ENCODE measurements around the gene DAGLB.

The DAGLB gene

GRCh38 chr7:6419310-6419773 is 28.4 kb downstream of the DAGLB start:
- no peak overlapping the region for H3K27ac ChIP-seq (ENCODE audit: low read depth, low read length)
- no peaks in the 10 kb centered on the region for H3K27me3 ChIP-seq (ENCODE audit: control insufficient read depth in 1 of 2, insufficient read depth in 2 of 2, low read length in 2 of 2)
- H3K4me1 ChIP-seq (ENCODE audit: control insufficient read depth in 1 of 2, insufficient read depth in 2 of 2, low read length in 2 of 2) = no peaks in the 10 kb centered on the region
- no peak overlapping the region for H3K4me3 ChIP-seq (ENCODE audit: low read depth in 1 of 2, low read length in 2 of 2)
- no peaks in the 10 kb centered on the region for H3K9me3 ChIP-seq (ENCODE audit: control insufficient read depth in 1 of 2, low read length in 2 of 2)
- H3K36me3 ChIP-seq (ENCODE audit: control insufficient read depth in 1 of 2, insufficient read depth in 2 of 2, low read length in 2 of 2) = peaks cover 21 to 55% of the 10 kb centered on the region in 2 donors
- H3K9ac ChIP-seq (ENCODE audit: low read depth in 1 of 2, low read length in 2 of 2) = no peak overlapping the region

GRCh38 chr7:6417408-6417807 is 30.3 kb downstream of the DAGLB start:
- H3K27ac ChIP-seq (ENCODE audit: low read depth, low read length) = no peak overlapping the region
- no peaks in the 10 kb centered on the region for H3K9me3 ChIP-seq (ENCODE audit: control insufficient read depth in 1 of 2, low read length in 2 of 2)
- H3K27me3 ChIP-seq (ENCODE audit: control insufficient read depth in 1 of 2, insufficient read depth in 2 of 2, low read length in 2 of 2) = no peaks in the 10 kb centered on the region
- H3K4me3 ChIP-seq (ENCODE audit: low read depth in 1 of 2, low read length in 2 of 2) = no peak overlapping the region
- peaks cover 33 to 63% of the 10 kb centered on the region in 2 donors for H3K36me3 ChIP-seq (ENCODE audit: control insufficient read depth in 1 of 2, insufficient read depth in 2 of 2, low read length in 2 of 2)
- no peak overlapping the region for H3K9ac ChIP-seq (ENCODE audit: low read depth in 1 of 2, low read length in 2 of 2)
- H3K4me1 ChIP-seq (ENCODE audit: control insufficient read depth in 1 of 2, insufficient read depth in 2 of 2, low read length in 2 of 2) = no peaks in the 10 kb centered on the region

- Histone ChIP-seq H3K36me3 (ENCODE audit: control insufficient read depth in 1 of 2, insufficient read depth in 2 of 2, low read length in 2 of 2) (peaks cover 39 to 63% of the 10 kb centered on the region in 2 donors), H3K27me3 (ENCODE audit: control insufficient read depth in 1 of 2, insufficient read depth in 2 of 2, low read length in 2 of 2) (no peaks in the 10 kb centered on the region), H3K27ac (ENCODE audit: low read depth, low read length) (no peak overlapping the region), H3K4me3 (ENCODE audit: low read depth in 1 of 2, low read length in 2 of 2) (no peak overlapping the region), H3K9ac (ENCODE audit: low read depth in 1 of 2, low read length in 2 of 2) (no peak overlapping the region), H3K4me1 (ENCODE audit: control insufficient read depth in 1 of 2, insufficient read depth in 2 of 2, low read length in 2 of 2) (no peaks in the 10 kb centered on the region), H3K9me3 (ENCODE audit: control insufficient read depth in 1 of 2, low read length in 2 of 2) (no peaks in the 10 kb centered on the region)
Observed at GRCh38 chr7:6416516-6417145, 31.1 kb downstream of the DAGLB start.

GRCh38 chr7:6413637-6414036 is 34.1 kb downstream of the DAGLB start:
- H3K4me1 ChIP-seq (ENCODE audit: control insufficient read depth in 1 of 2, insufficient read depth in 2 of 2, low read length in 2 of 2) = no peaks in the 10 kb centered on the region
- no peak overlapping the region for H3K4me3 ChIP-seq (ENCODE audit: low read depth in 1 of 2, low read length in 2 of 2)
- no peaks in the 10 kb centered on the region for H3K9me3 ChIP-seq (ENCODE audit: control insufficient read depth in 1 of 2, low read length in 2 of 2)
- H3K27me3 ChIP-seq (ENCODE audit: control insufficient read depth in 1 of 2, insufficient read depth in 2 of 2, low read length in 2 of 2) = no peaks in the 10 kb centered on the region
- H3K9ac ChIP-seq (ENCODE audit: low read depth in 1 of 2, low read length in 2 of 2) = no peak overlapping the region
- H3K36me3 ChIP-seq (ENCODE audit: control insufficient read depth in 1 of 2, insufficient read depth in 2 of 2, low read length in 2 of 2) = peaks cover 52 to 74% of the 10 kb centered on the region in 2 donors
- no peak overlapping the region for H3K27ac ChIP-seq (ENCODE audit: low read depth, low read length)

GRCh38 chr7:6409944-6410693 is 37.6 kb downstream of the DAGLB start:
- no peaks in the 10 kb centered on the region for H3K4me1 ChIP-seq (ENCODE audit: control insufficient read depth in 1 of 2, insufficient read depth in 2 of 2, low read length in 2 of 2)
- H3K27ac ChIP-seq (ENCODE audit: low read depth, low read length) = no peak overlapping the region
- H3K36me3 ChIP-seq (ENCODE audit: control insufficient read depth in 1 of 2, insufficient read depth in 2 of 2, low read length in 2 of 2) = peaks cover 59 to 86% of the 10 kb centered on the region in 2 donors

GRCh38 chr7:6409091-6409490 is 38.7 kb downstream of the DAGLB start:
- H3K9me3 ChIP-seq (ENCODE audit: control insufficient read depth in 1 of 2, low read length in 2 of 2) = no peaks in the 10 kb centered on the region
- no peak overlapping the region for H3K9ac ChIP-seq (ENCODE audit: low read depth in 1 of 2, low read length in 2 of 2)
- no peaks in the 10 kb centered on the region for H3K4me1 ChIP-seq (ENCODE audit: control insufficient read depth in 1 of 2, insufficient read depth in 2 of 2, low read length in 2 of 2)
- no peaks in the 10 kb centered on the region for H3K27me3 ChIP-seq (ENCODE audit: control insufficient read depth in 1 of 2, insufficient read depth in 2 of 2, low read length in 2 of 2)
- peaks cover 54 to 88% of the 10 kb centered on the region in 2 donors for H3K36me3 ChIP-seq (ENCODE audit: control insufficient read depth in 1 of 2, insufficient read depth in 2 of 2, low read length in 2 of 2)
- H3K4me3 ChIP-seq (ENCODE audit: low read depth in 1 of 2, low read length in 2 of 2) = no peak overlapping the region
- no peak overlapping the region for H3K27ac ChIP-seq (ENCODE audit: low read depth, low read length)

More at GRCh38 chr7:6409944-6410693, 37.6 kb downstream of the DAGLB start:
- H3K9ac ChIP-seq (ENCODE audit: low read depth in 1 of 2, low read length in 2 of 2) = no peak overlapping the region
- H3K27me3 ChIP-seq (ENCODE audit: control insufficient read depth in 1 of 2, insufficient read depth in 2 of 2, low read length in 2 of 2) = no peaks in the 10 kb centered on the region
- H3K4me3 ChIP-seq (ENCODE audit: low read depth in 1 of 2, low read length in 2 of 2) = no peak overlapping the region
- H3K9me3 ChIP-seq (ENCODE audit: control insufficient read depth in 1 of 2, low read length in 2 of 2) = no peaks in the 10 kb centered on the region

GRCh38 chr7:6407434-6407833 is 40.3 kb downstream of the DAGLB start:
- H3K36me3 ChIP-seq (ENCODE audit: control insufficient read depth in 1 of 2, insufficient read depth in 2 of 2, low read length in 2 of 2) = peaks cover 42 to 90% of the 10 kb centered on the region in 2 donors
- H3K9me3 ChIP-seq (ENCODE audit: control insufficient read depth in 1 of 2, low read length in 2 of 2) = no peaks in the 10 kb centered on the region
- H3K27me3 ChIP-seq (ENCODE audit: control insufficient read depth in 1 of 2, insufficient read depth in 2 of 2, low read length in 2 of 2) = no peaks in the 10 kb centered on the region
- H3K4me3 ChIP-seq (ENCODE audit: low read depth in 1 of 2, low read length in 2 of 2) = no peak overlapping the region
- H3K9ac ChIP-seq (ENCODE audit: low read depth in 1 of 2, low read length in 2 of 2) = no peak overlapping the region
- no peaks in the 10 kb centered on the region for H3K4me1 ChIP-seq (ENCODE audit: control insufficient read depth in 1 of 2, insufficient read depth in 2 of 2, low read length in 2 of 2)
- H3K27ac ChIP-seq (ENCODE audit: low read depth, low read length) = no peak overlapping the region

- H3K36me3 ChIP-seq (ENCODE audit: control insufficient read depth in 1 of 2, insufficient read depth in 2 of 2, low read length in 2 of 2) = peaks cover 43 to 89% of the 10 kb centered on the region in 2 donors
- no peaks in the 10 kb centered on the region for H3K9me3 ChIP-seq (ENCODE audit: control insufficient read depth in 1 of 2, low read length in 2 of 2)
- no peaks in the 10 kb centered on the region for H3K27me3 ChIP-seq (ENCODE audit: control insufficient read depth in 1 of 2, insufficient read depth in 2 of 2, low read length in 2 of 2)
- no peak overlapping the region for H3K9ac ChIP-seq (ENCODE audit: low read depth in 1 of 2, low read length in 2 of 2)
- no peaks in the 10 kb centered on the region for H3K4me1 ChIP-seq (ENCODE audit: control insufficient read depth in 1 of 2, insufficient read depth in 2 of 2, low read length in 2 of 2)
- no peak overlapping the region for H3K4me3 ChIP-seq (ENCODE audit: low read depth in 1 of 2, low read length in 2 of 2)
- H3K27ac ChIP-seq (ENCODE audit: low read depth, low read length) = no peak overlapping the region
Observed at GRCh38 chr7:6406121-6406520, 41.6 kb downstream of the DAGLB start.

- H3K9ac ChIP-seq (ENCODE audit: low read depth in 1 of 2, low read length in 2 of 2) = no peak overlapping the region
- peaks cover 29 to 85% of the 10 kb centered on the region in 2 donors for H3K36me3 ChIP-seq (ENCODE audit: control insufficient read depth in 1 of 2, insufficient read depth in 2 of 2, low read length in 2 of 2)
- no peak overlapping the region for H3K4me3 ChIP-seq (ENCODE audit: low read depth in 1 of 2, low read length in 2 of 2)
- H3K9me3 ChIP-seq (ENCODE audit: control insufficient read depth in 1 of 2, low read length in 2 of 2) = no peaks in the 10 kb centered on the region
- no peaks in the 10 kb centered on the region for H3K27me3 ChIP-seq (ENCODE audit: control insufficient read depth in 1 of 2, insufficient read depth in 2 of 2, low read length in 2 of 2)
- H3K27ac ChIP-seq (ENCODE audit: low read depth, low read length) = no peak overlapping the region
- H3K4me1 ChIP-seq (ENCODE audit: control insufficient read depth in 1 of 2, insufficient read depth in 2 of 2, low read length in 2 of 2) = peaks cover 0 to 4% of the 10 kb centered on the region in 2 donors
Observed at GRCh38 chr7:6403907-6404306, 43.8 kb downstream of the DAGLB start.

GRCh38 chr7:6402741-6403140 is 45.0 kb downstream of the DAGLB start:
- Histone ChIP-seq H3K27ac (ENCODE audit: low read depth, low read length) (no peak overlapping the region), H3K9me3 (ENCODE audit: control insufficient read depth in 1 of 2, low read length in 2 of 2) (no peaks in the 10 kb centered on the region), H3K9ac (ENCODE audit: low read depth in 1 of 2, low read length in 2 of 2) (no peak overlapping the region), H3K4me3 (ENCODE audit: low read depth in 1 of 2, low read length in 2 of 2) (no peak overlapping the region), H3K36me3 (ENCODE audit: control insufficient read depth in 1 of 2, insufficient read depth in 2 of 2, low read length in 2 of 2) (peaks cover 22 to 82% of the 10 kb centered on the region in 2 donors), H3K4me1 (ENCODE audit: control insufficient read depth in 1 of 2, insufficient read depth in 2 of 2, low read length in 2 of 2) (peaks cover 2 to 8% of the 10 kb centered on the region in 2 donors), H3K27me3 (ENCODE audit: control insufficient read depth in 1 of 2, insufficient read depth in 2 of 2, low read length in 2 of 2) (no peaks in the 10 kb centered on the region)

Data from duodenal mucosa (tissue), 2 donors.